ENCODE results near the gene FAM222B. TPM values are rescaled to one million over a fixed set of nuclear protein-coding genes. Genes with fewer than 3 reads are reported as not detected.
"Not testable (repeated sequence)": the region's sequence is repeated elsewhere in the genome, so short reads cannot be mapped to it uniquely, and the experiment has no call there.

FAM222B gene
- total RNA-seq, 1 donor from 2014 or later, result 15.6 TPM

GRCh38 chr17:28740406-28741357, 101.9 kb downstream of the FAM222B start:
- ATAC-seq (ENCODE audit: low read depth) (no peak), DNase-seq (no peak)
- Mint-ChIP-seq H3K36me3 (ENCODE audit: low read depth) (peaks cover 39% of the 10 kb centered on the region), H3K9me3 (no peaks in the 10 kb centered on the region), H3K27ac (peak overlapping the region; percentile 99), H3K4me3 (peak overlapping the region; percentile 86), H3K27me3 (no peaks in the 10 kb centered on the region), H3K4me1 (peaks cover 73% of the 10 kb centered on the region)
- ChIA-PET CTCF (interaction anchor here (1.2 to 17.6 kb wide), 3 partner anchors 9 to 23 kb away, joined by 4 to 545 read pairs (median 7); partner anchors contain the start of genes NEK8 and TLCD1), POLR2A (interaction anchor here (0.6 to 23.0 kb wide), 12 partner anchors 10 to 384 kb away, joined by 3 to 2384 read pairs (median 7); partner anchors contain the start of genes DHRS13, FLOT2, NEK8 and PHF12)
- intact Hi-C loops (cut with micrococcal nuclease), result loop anchor here (1.0 kb wide), 1 partner anchor 10 kb away; no protein-coding TSS in a partner anchor
- no peak for TF ChIP-seq CTCF (IDR thresholded peaks at IDR 0.05)

GRCh38 chr17:28738680-28739384, 103.8 kb downstream of the FAM222B start:
- peak; percentile 75 for DNase-seq
- no peak for TF ChIP-seq CTCF (IDR thresholded peaks at IDR 0.05)
- POLR2A ChIA-PET, result interaction anchor here (0.6 to 23.0 kb wide), 10 partner anchors 10 to 213 kb away, joined by 3 to 2384 read pairs (median 4); partner anchors contain the start of genes FLOT2, NEK8, PHF12 and PIGS
- H3K27ac Mint-ChIP-seq, result peak overlapping the region; percentile 99
- peaks cover 91% of the 10 kb centered on the region for H3K4me1 Mint-ChIP-seq
- H3K9me3 Mint-ChIP-seq, result no peaks in the 10 kb centered on the region
- intact Hi-C loops (cut with micrococcal nuclease), result loop anchor here (1.0 kb wide), 1 partner anchor 11 kb away; the partner anchor contains the start of gene NEK8
- peaks cover 34% of the 10 kb centered on the region for H3K36me3 Mint-ChIP-seq (ENCODE audit: low read depth)
- H3K4me3 Mint-ChIP-seq, result peak overlapping the region; percentile 80
- ATAC-seq (ENCODE audit: low read depth), result peak; percentile 43
- CTCF ChIA-PET, result interaction anchor here (0.6 to 17.6 kb wide), 6 partner anchors 11 to 165 kb away, joined by 3 to 545 read pairs (median 4); partner anchors contain the start of genes ERAL1, NEK8 and TLCD1
- no peaks in the 10 kb centered on the region for H3K27me3 Mint-ChIP-seq

GRCh38 chr17:28737770-28738679, 104.6 kb downstream of the FAM222B start:
- Mint-ChIP-seq H3K27ac (peak overlapping the region; percentile 99), H3K4me3 (peak overlapping the region; percentile 80), H3K27me3 (no peaks in the 10 kb centered on the region), H3K36me3 (ENCODE audit: low read depth) (peaks cover 34% of the 10 kb centered on the region), H3K4me1 (peaks cover 97% of the 10 kb centered on the region), H3K9me3 (no peaks in the 10 kb centered on the region)
- ATAC-seq (ENCODE audit: low read depth) (peak; percentile 71), DNase-seq (peak; percentile 75)
- ChIA-PET POLR2A (interaction anchor here (0.6 to 23.0 kb wide), 10 partner anchors 11 to 213 kb away, joined by 3 to 2384 read pairs (median 5); partner anchors contain the start of genes FLOT2, NEK8, PHF12 and PIGS), CTCF (interaction anchor here (0.7 to 17.6 kb wide), 4 partner anchors 11 to 26 kb away, joined by 3 to 545 read pairs (median 4); partner anchors contain the start of genes NEK8 and TLCD1)
- no peak for TF ChIP-seq CTCF (IDR thresholded peaks at IDR 0.05)
- intact Hi-C loops (cut with micrococcal nuclease), result loop anchor here (1.0 kb wide), 1 partner anchor 10 kb away; the partner anchor contains the start of gene NEK8

GRCh38 chr17:28737316-28737715, 105.3 kb downstream of the FAM222B start:
- DNase-seq, result no peak
- Mint-ChIP-seq H3K9me3 (no peaks in the 10 kb centered on the region), H3K4me3 (no peak overlapping the region), H3K4me1 (peaks cover 94% of the 10 kb centered on the region), H3K27me3 (no peaks in the 10 kb centered on the region), H3K27ac (peak overlapping the region; percentile 99), H3K36me3 (ENCODE audit: low read depth) (peaks cover 34% of the 10 kb centered on the region)
- intact Hi-C loops (cut with micrococcal nuclease), result no loop called here
- POLR2A ChIA-PET, result interaction anchor here (1.1 to 23.0 kb wide), 2 partner anchors 10 to 12 kb away, joined by 5 to 2384 read pairs; partner anchors contain the start of genes NEK8, RPL23A and TLCD1
- TF ChIP-seq CTCF (IDR thresholded peaks at IDR 0.05), result no peak
- ATAC-seq (ENCODE audit: low read depth), result no peak
- CTCF ChIA-PET, result interaction anchor here (0.7 to 0.9 kb wide), 2 partner anchors 10 to 11 kb away, joined by 3 read pairs; no protein-coding TSS in a partner anchor

- Mint-ChIP-seq H3K4me1 (peaks cover 84% of the 10 kb centered on the region), H3K36me3 (ENCODE audit: low read depth) (peaks cover 28% of the 10 kb centered on the region), H3K27ac (peak overlapping the region; percentile 99)
- H3K9me3 Mint-ChIP-seq; ATAC-seq (ENCODE audit: low read depth); H3K27me3 Mint-ChIP-seq; H3K4me3 Mint-ChIP-seq; DNase-seq; intact Hi-C loops (cut with micrococcal nuclease): not testable (repeated sequence)
- ChIA-PET POLR2A (interaction anchor here (1.6 to 23.0 kb wide), 4 partner anchors 9 to 16 kb away, joined by 15 to 2384 read pairs (median 1206); partner anchors contain the start of genes NEK8, RPL23A, TLCD1 and TRAF4), CTCF (interaction anchor here (1.0 to 1.4 kb wide), 3 partner anchors 8 to 14 kb away, joined by 3 to 6 read pairs (median 4); no protein-coding TSS in a partner anchor)
These were observed 106.4 kb downstream of the FAM222B start for GRCh38 chr17:28735913-28736769.
